Panc1 (cell line): Measurements from ENCODE around the gene OR10T2.

Source experiments
- CTCF ChIP-seq: fragments of 450-650 bp; IDR thresholded peaks from 2 replicates; pipeline ENCODE4 v1.5.1; 2017; ENCODE audit warnings: mild to moderate bottlenecking
- POLR2AphosphoS5 ChIP-seq: IDR thresholded peaks from 2 replicates; pipeline ENCODE4 v1.6.1; 2012; ENCODE audit warnings: mild to moderate bottlenecking, low read depth, low read length, moderate library complexity
- SIN3A ChIP-seq: IDR thresholded peaks from 2 replicates; pipeline ENCODE4 v1.6.1; 2012; ENCODE audit warnings: low read depth, mild to moderate bottlenecking, low read length, moderate library complexity, borderline replicate concordance; ENCODE audit not compliant: insufficient read depth

GRCh38 chr1:158425027-158425426 is 25.8 kb upstream of the OR10T2 start:
- no peak for TF ChIP-seq CTCF
- TF ChIP-seq POLR2AphosphoS5 = no peak
- TF ChIP-seq SIN3A = no peak
